ENCODE data around the gene ARID5B.
"Not testable (repeated sequence)": the region's sequence is repeated elsewhere in the genome, so short reads cannot be mapped to it uniquely, and the experiment has no call there.

DNA sequence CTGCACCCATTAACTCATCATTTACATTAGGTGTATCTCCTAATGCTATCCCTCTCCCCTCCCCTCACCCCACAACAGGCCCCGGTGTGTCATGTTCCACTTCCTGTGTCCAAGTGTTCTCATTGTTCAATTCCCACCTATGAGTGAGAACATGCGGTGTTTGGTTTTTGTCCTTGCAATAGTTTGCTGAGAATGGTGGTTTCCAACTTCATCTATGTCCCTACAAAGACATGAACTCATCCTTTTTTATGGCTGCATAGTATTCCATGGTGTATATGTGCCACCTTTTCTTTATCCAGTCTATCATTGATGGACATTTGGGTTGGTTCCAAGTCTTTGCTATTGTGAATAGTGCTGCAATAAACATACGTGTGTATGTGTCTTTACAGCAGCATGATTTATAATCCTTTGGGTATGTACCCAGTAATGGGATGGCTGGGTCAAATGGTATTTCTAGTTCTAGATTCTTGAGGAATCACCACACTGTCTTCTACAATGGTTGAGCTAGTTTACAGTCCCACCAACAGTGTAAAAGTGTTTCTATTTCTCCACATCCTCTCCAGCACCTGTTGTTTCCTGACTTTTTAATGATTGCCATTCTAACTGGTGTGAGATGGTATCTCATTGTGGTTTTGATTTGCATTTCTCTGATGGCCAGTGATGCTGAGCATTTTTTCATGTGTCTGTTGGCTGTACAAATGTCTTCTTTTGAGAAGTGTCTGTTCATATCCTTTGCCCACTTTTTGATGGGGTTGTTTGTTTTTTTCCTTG, 75.6 kb downstream of the ARID5B start:
- TF ChIP-seq, protein P1, sequence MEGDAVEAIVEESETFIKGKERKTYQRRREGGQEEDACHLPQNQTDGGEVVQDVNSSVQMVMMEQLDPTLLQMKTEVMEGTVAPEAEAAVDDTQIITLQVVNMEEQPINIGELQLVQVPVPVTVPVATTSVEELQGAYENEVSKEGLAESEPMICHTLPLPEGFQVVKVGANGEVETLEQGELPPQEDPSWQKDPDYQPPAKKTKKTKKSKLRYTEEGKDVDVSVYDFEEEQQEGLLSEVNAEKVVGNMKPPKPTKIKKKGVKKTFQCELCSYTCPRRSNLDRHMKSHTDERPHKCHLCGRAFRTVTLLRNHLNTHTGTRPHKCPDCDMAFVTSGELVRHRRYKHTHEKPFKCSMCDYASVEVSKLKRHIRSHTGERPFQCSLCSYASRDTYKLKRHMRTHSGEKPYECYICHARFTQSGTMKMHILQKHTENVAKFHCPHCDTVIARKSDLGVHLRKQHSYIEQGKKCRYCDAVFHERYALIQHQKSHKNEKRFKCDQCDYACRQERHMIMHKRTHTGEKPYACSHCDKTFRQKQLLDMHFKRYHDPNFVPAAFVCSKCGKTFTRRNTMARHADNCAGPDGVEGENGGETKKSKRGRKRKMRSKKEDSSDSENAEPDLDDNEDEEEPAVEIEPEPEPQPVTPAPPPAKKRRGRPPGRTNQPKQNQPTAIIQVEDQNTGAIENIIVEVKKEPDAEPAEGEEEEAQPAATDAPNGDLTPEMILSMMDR (IDR thresholded peaks at IDR 0.05) = not testable (repeated sequence)
- not testable (repeated sequence) for TF ChIP-seq POLR2A (IDR thresholded peaks at IDR 0.05)
